Liver (tissue), 3 donors: ENCODE results near the gene CD3D.

Experiments
- EGR1 ChIP-seq, 2 donors: IDR thresholded peaks; 2 replicates each; pipeline ENCODE4 v1.6.1; 2016 to 2018; ENCODE audit warnings: antibody characterized with exemption in 2 of 2, low read depth in 2 of 2
- TAF1 ChIP-seq: conservative IDR thresholded peaks from 2 replicates; pipeline ENCODE4 v1.6.1; 2016; ENCODE audit warnings: antibody characterized with exemption, mild to moderate bottlenecking
- TF ChIP-seq, protein P1 (sequence below): fragments of 150-350 bp; IDR thresholded peaks from 2 replicates; pipeline ENCODE4 v1.5.1; 2017; ENCODE audit warnings: improper control_type of control experiment, low read depth, low read length; ENCODE audit not compliant: missing input control
- TF ChIP-seq, protein P2 (sequence below): IDR thresholded peaks from 2 replicates; pipeline ENCODE4 v1.6.1; 2016; ENCODE audit warnings: antibody characterized with exemption, mild to moderate bottlenecking
- donor health status: healthy.
- donor health status: healthy.

DNA sequence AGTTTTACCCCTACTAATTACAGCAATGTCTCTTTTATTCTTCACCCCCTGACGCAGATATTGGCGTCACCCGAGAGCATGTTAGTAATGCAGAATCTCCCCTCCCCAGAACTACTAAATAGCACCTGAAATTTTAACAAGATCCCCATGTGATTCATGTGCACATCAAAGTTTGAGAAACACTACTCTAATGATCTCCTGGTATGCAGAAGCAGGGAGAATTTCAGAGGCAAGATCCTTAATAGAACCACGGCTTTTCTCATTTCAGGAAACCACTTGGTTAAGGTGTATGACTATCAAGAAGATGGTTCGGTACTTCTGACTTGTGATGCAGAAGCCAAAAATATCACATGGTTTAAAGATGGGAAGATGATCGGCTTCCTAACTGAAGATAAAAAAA, 7.0 kb upstream of the CD3D start:
- no peak for TF ChIP-seq EGR1 (IDR thresholded peaks at IDR 0.05; ENCODE audit: low read depth in 2 of 2)
- no peak for TF ChIP-seq TAF1
- TF ChIP-seq, protein P1, sequence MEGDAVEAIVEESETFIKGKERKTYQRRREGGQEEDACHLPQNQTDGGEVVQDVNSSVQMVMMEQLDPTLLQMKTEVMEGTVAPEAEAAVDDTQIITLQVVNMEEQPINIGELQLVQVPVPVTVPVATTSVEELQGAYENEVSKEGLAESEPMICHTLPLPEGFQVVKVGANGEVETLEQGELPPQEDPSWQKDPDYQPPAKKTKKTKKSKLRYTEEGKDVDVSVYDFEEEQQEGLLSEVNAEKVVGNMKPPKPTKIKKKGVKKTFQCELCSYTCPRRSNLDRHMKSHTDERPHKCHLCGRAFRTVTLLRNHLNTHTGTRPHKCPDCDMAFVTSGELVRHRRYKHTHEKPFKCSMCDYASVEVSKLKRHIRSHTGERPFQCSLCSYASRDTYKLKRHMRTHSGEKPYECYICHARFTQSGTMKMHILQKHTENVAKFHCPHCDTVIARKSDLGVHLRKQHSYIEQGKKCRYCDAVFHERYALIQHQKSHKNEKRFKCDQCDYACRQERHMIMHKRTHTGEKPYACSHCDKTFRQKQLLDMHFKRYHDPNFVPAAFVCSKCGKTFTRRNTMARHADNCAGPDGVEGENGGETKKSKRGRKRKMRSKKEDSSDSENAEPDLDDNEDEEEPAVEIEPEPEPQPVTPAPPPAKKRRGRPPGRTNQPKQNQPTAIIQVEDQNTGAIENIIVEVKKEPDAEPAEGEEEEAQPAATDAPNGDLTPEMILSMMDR: no peak
- TF ChIP-seq, protein P2, sequence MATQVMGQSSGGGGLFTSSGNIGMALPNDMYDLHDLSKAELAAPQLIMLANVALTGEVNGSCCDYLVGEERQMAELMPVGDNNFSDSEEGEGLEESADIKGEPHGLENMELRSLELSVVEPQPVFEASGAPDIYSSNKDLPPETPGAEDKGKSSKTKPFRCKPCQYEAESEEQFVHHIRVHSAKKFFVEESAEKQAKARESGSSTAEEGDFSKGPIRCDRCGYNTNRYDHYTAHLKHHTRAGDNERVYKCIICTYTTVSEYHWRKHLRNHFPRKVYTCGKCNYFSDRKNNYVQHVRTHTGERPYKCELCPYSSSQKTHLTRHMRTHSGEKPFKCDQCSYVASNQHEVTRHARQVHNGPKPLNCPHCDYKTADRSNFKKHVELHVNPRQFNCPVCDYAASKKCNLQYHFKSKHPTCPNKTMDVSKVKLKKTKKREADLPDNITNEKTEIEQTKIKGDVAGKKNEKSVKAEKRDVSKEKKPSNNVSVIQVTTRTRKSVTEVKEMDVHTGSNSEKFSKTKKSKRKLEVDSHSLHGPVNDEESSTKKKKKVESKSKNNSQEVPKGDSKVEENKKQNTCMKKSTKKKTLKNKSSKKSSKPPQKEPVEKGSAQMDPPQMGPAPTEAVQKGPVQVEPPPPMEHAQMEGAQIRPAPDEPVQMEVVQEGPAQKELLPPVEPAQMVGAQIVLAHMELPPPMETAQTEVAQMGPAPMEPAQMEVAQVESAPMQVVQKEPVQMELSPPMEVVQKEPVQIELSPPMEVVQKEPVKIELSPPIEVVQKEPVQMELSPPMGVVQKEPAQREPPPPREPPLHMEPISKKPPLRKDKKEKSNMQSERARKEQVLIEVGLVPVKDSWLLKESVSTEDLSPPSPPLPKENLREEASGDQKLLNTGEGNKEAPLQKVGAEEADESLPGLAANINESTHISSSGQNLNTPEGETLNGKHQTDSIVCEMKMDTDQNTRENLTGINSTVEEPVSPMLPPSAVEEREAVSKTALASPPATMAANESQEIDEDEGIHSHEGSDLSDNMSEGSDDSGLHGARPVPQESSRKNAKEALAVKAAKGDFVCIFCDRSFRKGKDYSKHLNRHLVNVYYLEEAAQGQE: no peak
